ENCODE data around the gene SH3BGR.
A peak's percentile ranks its signal among the peaks of the same experiment; 100 is the strongest.
"Not testable (repeated sequence)": the region's sequence is repeated elsewhere in the genome, so short reads cannot be mapped to it uniquely, and the experiment has no call there.

Gene SH3BGR

GRCh38 chr21:39515684-39516472, 64.1 kb downstream of the SH3BGR start:
- no peak for DNase-seq (ENCODE audit: low read depth in 2 of 2)

DNA sequence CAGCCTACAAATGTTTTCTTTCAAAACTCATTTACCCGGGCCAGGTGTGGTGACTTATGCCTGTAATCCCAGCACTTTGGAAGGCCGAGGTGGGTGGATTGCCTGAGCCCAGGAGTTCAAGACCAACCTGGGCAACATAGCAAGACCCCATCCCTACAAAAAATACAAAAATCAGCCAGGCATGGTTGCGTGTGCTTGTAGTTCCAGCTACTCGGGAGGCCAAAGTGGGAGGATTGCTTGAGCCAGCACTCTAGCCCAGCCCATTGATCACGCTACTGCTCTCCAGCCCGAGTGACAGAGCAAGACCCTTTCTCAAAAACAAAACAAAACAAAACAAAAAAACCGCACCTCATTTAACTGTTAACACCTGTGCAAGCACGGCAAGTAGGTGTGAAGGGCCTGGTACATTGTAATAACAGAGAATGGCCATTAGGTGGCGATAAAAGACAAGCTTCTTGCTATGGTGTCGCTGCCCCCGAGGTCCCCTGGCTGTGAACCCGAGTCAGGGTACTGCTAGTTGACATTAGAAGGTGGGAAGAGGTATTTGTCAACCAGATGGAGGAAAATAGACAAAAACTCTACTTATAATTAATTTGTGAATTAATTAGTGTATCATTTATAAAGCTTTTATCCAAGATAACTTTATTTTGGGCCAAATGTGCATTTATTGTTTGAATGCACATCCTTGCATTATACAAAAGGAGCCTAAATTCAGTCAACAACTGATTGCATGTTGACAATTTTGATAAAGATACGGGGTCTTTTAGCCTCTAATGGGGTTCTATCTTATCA, 66.5 kb downstream of the SH3BGR start:
- DNase-seq (ENCODE audit: low read depth in 2 of 2), result peak; percentile 5 to 19

DNA sequence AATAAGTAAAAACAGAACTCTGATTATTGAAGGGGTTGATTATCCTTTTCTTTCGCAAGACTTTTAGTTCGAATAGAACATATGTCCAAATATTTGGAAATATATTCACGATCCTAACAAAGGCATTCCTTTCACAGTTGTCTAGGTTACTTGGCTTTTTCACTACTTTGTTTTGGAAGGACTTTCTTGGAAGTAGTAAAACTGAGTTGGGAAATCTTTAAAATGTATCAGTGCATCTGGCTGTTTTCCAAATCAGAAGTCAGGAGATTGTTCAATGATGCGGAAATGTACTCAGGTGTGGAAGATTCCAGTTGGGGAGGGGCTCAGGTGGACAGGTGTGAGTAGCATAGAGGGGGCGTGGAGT, 67.1 kb downstream of the SH3BGR start:
- DNase-seq (ENCODE audit: low read depth in 2 of 2), result no peak

- DNase-seq (ENCODE audit: low read depth in 2 of 2), result no peak
Measured at GRCh38 chr21:39519835-39520234, 68.1 kb downstream of the SH3BGR start.

- no peak for DNase-seq (ENCODE audit: low read depth in 2 of 2)
Measured at GRCh38 chr21:39523399-39523798, 71.6 kb downstream of the SH3BGR start.

DNA sequence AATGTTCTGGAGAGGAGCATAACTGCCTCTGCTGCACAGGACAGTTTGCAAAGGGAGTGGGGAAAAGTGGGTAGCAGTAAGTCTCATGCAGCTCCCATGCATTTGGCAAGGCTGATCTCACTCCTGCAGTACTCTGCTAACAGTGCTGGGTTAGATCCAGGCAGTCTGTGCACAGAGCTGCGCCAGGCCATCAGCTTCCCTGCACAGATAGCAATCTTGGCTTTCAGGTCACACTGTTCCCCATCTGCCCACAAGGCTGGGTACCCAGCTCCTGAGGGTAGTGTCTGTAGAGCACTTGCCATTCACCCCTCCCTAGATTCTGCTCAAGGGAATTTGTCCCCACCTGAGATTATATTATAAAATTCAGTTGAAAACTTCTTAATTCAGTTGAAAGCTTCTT, 72.1 kb downstream of the SH3BGR start:
- DNase-seq (ENCODE audit: low read depth in 2 of 2), result no peak

DNA sequence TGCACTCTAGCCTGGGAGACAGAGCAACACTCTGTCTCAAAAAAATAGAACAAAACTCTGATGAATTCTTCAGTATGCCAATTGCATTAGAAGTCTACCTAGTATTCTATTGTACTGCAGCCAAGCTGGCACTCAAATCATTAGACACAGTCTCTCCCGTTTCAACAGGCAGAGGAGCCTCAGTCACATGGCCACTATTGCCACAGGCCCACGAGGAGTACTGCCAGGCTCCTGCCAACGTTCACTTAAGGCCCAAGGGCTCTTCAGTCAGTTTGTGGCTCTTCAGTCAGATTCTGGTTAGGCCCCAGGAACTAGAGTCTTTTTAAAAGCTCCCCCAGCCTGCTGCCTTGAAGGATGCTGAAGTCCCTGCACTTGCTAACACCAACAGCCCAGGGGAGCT, 73.4 kb downstream of the SH3BGR start:
- no peak for DNase-seq (ENCODE audit: low read depth in 2 of 2)

DNA sequence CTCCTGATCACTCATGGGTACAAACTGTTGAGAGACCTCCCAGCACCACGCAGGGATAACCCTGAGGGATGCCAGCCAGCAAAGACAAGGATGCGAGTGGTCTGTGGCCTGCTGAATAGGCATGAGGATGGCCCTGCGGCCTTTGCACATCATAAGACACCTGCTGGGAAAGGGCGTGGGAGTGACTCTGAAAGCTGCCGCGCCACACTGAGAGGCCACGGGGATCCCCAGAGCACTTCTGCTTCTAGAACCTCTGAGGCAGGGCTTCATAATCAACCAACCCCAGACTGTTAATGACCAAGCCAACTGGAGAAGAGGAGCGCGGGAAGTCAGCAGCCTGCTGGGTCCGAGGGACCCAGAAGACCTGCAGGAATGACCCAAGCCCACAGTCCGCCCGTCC, 73.8 kb downstream of the SH3BGR start:
- DNase-seq (ENCODE audit: low read depth in 2 of 2), result no peak

GRCh38 chr21:39527067-39527595, 75.4 kb downstream of the SH3BGR start:
- DNase-seq (ENCODE audit: low read depth in 2 of 2), result no peak

DNA sequence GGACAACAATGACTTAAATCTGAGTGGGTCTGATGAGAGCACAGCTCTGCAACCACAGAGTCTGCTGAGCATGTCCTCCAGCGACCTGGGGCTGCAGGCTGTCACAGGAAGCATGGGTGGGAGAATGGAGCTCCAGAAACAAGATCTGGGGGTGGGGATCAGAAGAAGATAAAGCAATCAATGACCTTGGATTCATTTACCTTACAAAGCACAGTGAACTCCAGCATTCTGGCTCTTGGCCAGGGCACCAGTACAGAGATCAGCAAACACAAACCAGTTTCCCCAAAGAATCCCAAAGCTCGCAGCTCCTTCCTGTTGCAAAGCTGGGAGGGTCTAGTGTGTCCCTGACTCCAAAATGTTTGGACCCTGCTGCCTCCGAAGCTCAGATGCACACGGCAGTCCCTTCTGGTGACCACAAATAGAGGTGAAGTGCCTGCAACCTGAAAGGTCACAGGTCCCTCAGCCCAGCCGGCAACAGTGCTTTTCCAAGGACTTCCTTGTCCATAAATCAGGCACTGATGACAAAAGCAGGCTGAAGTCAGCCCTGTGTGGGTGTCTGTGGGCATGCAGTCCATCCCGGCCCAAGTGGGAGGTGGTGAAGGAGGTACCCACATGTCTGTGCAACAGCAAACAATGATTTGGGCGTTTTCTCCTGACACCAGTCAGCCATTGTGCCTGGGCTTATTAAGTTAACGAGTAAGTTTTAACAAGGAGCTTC, 76.1 kb downstream of the SH3BGR start:
- no peak for DNase-seq (ENCODE audit: low read depth in 2 of 2)

GRCh38 chr21:39529026-39529425, 77.3 kb downstream of the SH3BGR start:
- DNase-seq (ENCODE audit: low read depth in 2 of 2), result no peak

GRCh38 chr21:39531064-39531463, 79.3 kb downstream of the SH3BGR start:
- DNase-seq (ENCODE audit: low read depth in 2 of 2), result no peak

- DNase-seq (ENCODE audit: low read depth in 2 of 2), result no peak
Measured at GRCh38 chr21:39531840-39532239, 80.1 kb downstream of the SH3BGR start.

DNA sequence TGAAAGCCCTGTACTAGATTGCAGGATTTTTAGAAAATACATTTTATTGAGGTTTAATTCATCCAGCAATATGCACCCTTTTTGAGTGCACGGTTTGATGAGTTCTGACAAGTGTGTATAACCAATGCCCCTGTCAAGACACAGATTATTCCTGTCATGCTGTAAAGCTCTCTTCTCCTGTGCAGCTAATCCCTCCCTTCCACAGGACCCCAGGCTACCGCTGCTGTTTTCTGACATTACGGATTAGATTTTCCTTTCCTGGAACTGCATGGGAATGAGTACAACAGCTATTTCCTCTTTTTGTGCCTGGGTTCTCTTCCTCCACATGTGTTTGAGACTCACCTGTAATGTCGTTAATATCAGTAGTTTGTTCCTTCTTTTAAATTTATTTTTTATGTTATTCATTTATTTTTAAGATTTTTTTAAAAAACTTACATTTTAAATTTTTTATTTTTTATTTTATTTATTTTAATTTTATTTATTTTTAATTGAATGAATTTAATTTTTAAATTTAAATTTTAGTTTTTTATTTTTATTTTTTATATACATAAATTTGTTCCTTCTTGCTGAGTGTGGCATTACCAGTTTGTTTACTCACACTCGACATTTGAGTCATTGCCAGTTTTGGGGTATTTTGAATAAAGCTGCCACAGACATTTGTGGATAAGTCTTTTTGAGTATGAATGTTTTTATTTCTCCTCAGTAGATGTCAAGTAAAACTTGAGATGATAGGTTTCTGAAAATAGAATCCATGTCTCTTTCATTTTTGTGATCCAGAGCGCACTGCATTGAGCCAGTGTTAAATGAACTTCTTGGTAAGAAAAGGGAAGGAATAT, 82.0 kb downstream of the SH3BGR start:
- no peak for DNase-seq (ENCODE audit: low read depth in 2 of 2)

GRCh38 chr21:39535646-39536437, 84.1 kb downstream of the SH3BGR start:
- no peak for DNase-seq (ENCODE audit: low read depth in 2 of 2)

- no peak for DNase-seq (ENCODE audit: low read depth in 2 of 2)
Measured at GRCh38 chr21:39536835-39537234, 85.1 kb downstream of the SH3BGR start.

DNA sequence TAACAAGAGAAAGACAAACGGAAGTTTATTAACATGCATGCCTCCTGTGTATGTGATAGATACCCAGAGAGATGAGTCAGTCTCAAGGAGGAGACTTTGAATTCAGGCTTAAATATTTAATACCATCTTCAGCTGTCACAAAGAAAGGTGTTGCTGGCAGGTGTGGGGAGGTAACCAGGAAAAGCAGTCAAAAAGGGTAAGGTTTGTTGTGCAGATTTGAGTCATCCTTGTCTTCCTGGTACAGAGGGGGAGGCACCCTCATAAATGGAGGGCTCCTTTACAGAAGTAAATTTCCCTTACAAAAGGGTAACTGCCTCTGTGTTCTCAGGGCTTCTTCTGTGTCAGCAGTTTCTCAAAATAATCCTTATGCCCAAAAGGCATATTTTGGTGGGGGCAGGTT, 85.8 kb downstream of the SH3BGR start:
- no peak for DNase-seq (ENCODE audit: low read depth in 2 of 2)

DNA sequence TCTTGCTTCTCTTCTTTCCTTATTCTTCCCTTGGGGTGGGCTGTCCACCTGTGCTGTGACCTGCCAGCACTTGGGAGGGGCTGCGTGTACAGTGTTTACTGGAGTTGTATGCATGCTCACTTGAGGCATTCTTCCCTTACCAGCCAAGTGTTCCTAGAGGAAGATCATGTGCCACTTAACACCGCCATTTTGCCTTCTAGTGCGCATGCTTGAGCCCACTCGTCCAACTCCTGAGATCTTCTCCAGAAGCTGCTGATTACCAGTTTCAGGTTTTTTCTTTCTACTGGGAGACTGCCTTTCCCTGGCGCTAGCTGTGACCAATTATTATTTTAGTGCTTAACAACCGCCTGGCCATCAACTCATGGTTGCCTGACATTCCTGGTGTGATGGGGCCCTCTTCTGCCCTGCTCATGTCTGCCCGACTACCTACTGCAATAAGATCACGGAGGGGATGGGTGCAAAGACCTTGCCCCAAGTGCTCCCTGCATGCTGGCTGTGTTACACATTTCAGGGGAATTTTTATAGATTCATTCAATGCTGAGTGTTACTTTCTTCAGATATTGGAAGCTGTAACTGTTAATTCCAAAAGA, 86.8 kb downstream of the SH3BGR start:
- no peak for DNase-seq (ENCODE audit: low read depth in 2 of 2)

DNA sequence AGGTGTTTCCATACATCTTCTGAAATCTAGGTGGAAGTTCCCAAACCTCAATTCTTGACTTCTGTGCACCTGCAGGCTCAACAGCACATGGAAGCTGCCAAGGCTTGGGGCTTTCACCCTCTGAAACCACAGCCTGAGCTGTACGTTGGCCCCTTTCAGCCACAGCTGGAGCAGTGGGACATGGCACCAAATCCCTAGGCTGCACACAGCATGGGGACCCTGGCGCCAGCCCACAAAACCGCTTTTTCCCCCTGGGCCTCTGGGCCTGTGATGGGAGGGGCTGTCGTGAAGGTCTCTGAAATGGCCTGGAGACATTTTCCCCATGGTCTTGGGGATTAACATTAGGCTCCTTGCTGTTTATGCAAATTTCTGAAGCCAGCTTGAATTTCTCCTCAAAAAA, 88.6 kb downstream of the SH3BGR start:
- not testable (repeated sequence) for DNase-seq (ENCODE audit: low read depth in 2 of 2)

GRCh38 chr21:39542736-39543135, 91.0 kb downstream of the SH3BGR start:
- no peak for DNase-seq (ENCODE audit: low read depth in 2 of 2)

Measured in stimulated activated CD8-positive, alpha-beta memory T cell treated with anti-CD3 and anti-CD28 coated beads, Interleukin-7, amount 100 ng/mL, for 4 hours (primary cell).